ENCODE data around the gene STK11.

- TF ChIP-seq BHLHE40 (IDR thresholded peaks at IDR 0.05; ENCODE audit: borderline replicate concordance): no peak
- TF ChIP-seq ELF4 (IDR thresholded peaks at IDR 0.05): no peak
- no peak for TF ChIP-seq FOXK2 (IDR thresholded peaks at IDR 0.05)
- TF ChIP-seq FOXM1 (IDR thresholded peaks at IDR 0.05; ENCODE audit: borderline replicate concordance): no peak
- no peak for TF ChIP-seq PKNOX1 (IDR thresholded peaks at IDR 0.05)
- TF ChIP-seq CTBP1 (IDR thresholded peaks at IDR 0.05; ENCODE audit: borderline replicate concordance): no peak
- no peak for TF ChIP-seq SP1 (IDR thresholded peaks at IDR 0.05)
- TF ChIP-seq ZNF384 (IDR thresholded peaks at IDR 0.05): no peak
- TF ChIP-seq TARDBP (IDR thresholded peaks at IDR 0.05): no peak
- no peak for TF ChIP-seq SUZ12 (IDR thresholded peaks at IDR 0.05)
- TF ChIP-seq FOXA1 (IDR thresholded peaks at IDR 0.05): no peak
These were observed 8.8 kb downstream of the STK11 start for GRCh38 chr19:1214299-1214861.

All from HEK293T (cell line).